GM12878 (cell line): ENCODE data around the gene SLC51A. TPM values are rescaled to one million over a fixed set of nuclear protein-coding genes. Genes with fewer than 3 reads are reported as not detected.

ENCODE experiments used
- ATAC-seq: fragments of 200-7000 bp; cut with Tn5 transposase; 3 replicates; pipeline ENCODE4 v1.9.1; 2020; ENCODE audit warnings: mild to moderate bottlenecking, moderate library complexity
- Bru-seq: library from RNA; stranded (reverse); fragments of 400-500 nt; gene quantifications from one replicate; lab custom pipeline; 2021; lab: Mats Ljungman, UMichigan
- BruChase-seq, 2 experiments: library from RNA; stranded (reverse); fragments of 400-500 nt; gene quantifications; one replicate each; lab custom pipeline; 2021; lab: Mats Ljungman, UMichigan
- BruUV-seq: library from RNA; stranded (reverse); fragments of 400-500 nt; replicated peaks from 2 replicates; lab custom pipeline; 2021; lab: Mats Ljungman, UMichigan
- CTCF ChIA-PET: fragments of 300-600 bp; sonication (Branson Sonifier 250); formaldehyde crosslinking; extraction: SDS; loops from one replicate; lab custom pipeline; 2021; ENCODE audit warnings: inconsistent platforms; lab: Yijun Ruan, JAX
- POLR2A ChIA-PET: fragments of 350-600 bp; formaldehyde crosslinking; extraction: SDS; loops from one replicate; lab custom pipeline; 2021; ENCODE audit warnings: inconsistent platforms; lab: Charles Lee
- RAD21 ChIA-PET: fragments of 300-600 bp; sonication (Branson Sonifier 250); formaldehyde crosslinking; loops from one replicate; lab custom pipeline; 2023; ENCODE audit warnings: antibody characterized with exemption; ENCODE audit not compliant: unreplicated experiment; lab: Charles Lee
- SMC1A ChIA-PET: fragments of 300-600 bp; sonication (Branson Sonifier 250); formaldehyde crosslinking; loops from one replicate; lab custom pipeline; 2023; ENCODE audit not compliant: unreplicated experiment, uncharacterized antibody; lab: Charles Lee
- DNase-seq: peaks from one replicate; pipeline ENCODE4 v3.0.0-alpha.2; 2011; ENCODE audit warnings: low read depth, low spot score
- FAIRE-seq: peaks from 3 replicates; lab custom pipeline; 2011; peaks lifted over from hg19 to GRCh38; lab: Jason Lieb, UNC
- H2AFZ ChIP-seq: 2 replicates; pipeline ENCODE4 v1.6.0; 2011; ENCODE audit warnings: low read depth, low read length, control low read depth; ENCODE audit not compliant: control insufficient read depth
- H3K27ac ChIP-seq: 2 replicates; pipeline ENCODE4 v1.5.1; 2011; ENCODE audit warnings: control low read depth; ENCODE audit not compliant: control insufficient read depth, insufficient read depth
- H3K27me3 ChIP-seq, 2 experiments: replicated peaks in 1 of 2; 2 replicates each; pipeline versions ENCODE4 v1.6.0 to v1.6.1; 2011; ENCODE audit warnings: low read length in 1 of 2; ENCODE audit not compliant: control insufficient read depth in 2 of 2, insufficient read depth in 2 of 2
- H3K36me3 ChIP-seq, 2 experiments: 2 replicates each; pipeline ENCODE4 v1.5.1; 2011; ENCODE audit warnings: low read length in 1 of 2; ENCODE audit not compliant: control insufficient read depth in 2 of 2, insufficient read depth in 2 of 2
- H3K4me1 ChIP-seq: 2 replicates; pipeline ENCODE4 v1.6.1; 2011; ENCODE audit warnings: mild to moderate bottlenecking, low read length, moderate library complexity, mixed read lengths; ENCODE audit not compliant: control insufficient read depth, insufficient read depth
- H3K4me2 ChIP-seq: 2 replicates; pipeline ENCODE4 v1.6.0; 2011; ENCODE audit warnings: control low read depth; ENCODE audit not compliant: control insufficient read depth, insufficient read depth
- H3K4me3 ChIP-seq: fragments of 200-600 bp; sonication (generic); 2 replicates; pipeline ENCODE4 v1.5.1; 2016
- H3K79me2 ChIP-seq: 2 replicates; pipeline ENCODE4 v1.6.0; 2011; ENCODE audit warnings: low read length; ENCODE audit not compliant: control insufficient read depth, insufficient read depth
- H3K9ac ChIP-seq: 2 replicates; pipeline ENCODE4 v1.8.0; 2011; ENCODE audit warnings: low read length, control low read depth, mixed read lengths; ENCODE audit not compliant: control insufficient read depth, insufficient read depth
- H3K9me3 ChIP-seq: replicated peaks from 3 replicates; pipeline ENCODE4 v1.5.1; 2011; ENCODE audit warnings: mild to moderate bottlenecking, low read length; ENCODE audit not compliant: control insufficient read depth, insufficient read depth
- H4K20me1 ChIP-seq: 2 replicates; pipeline ENCODE4 v1.6.0; 2011; ENCODE audit not compliant: control insufficient read depth, insufficient read depth
- BHLHE40 ChIP-seq, 2 experiments: fragments of 450-650 bp in 1 of 2; IDR thresholded peaks; 2 replicates each; pipeline ENCODE4 v1.6.1; 2011 to 2017; ENCODE audit warnings: low read depth in 2 of 2, borderline replicate concordance in 1 of 2, improper control_type of control experiment in 1 of 2, low read length in 1 of 2, mild to moderate bottlenecking in 1 of 2
- EGR1 ChIP-seq, 2 experiments: IDR thresholded peaks; 1 replicate in 1 of 2; 2 replicates in 1 of 2; pipeline ENCODE4 v1.6.1; 2011 to 2012; ENCODE audit warnings: low read depth in 2 of 2, low read length in 2 of 2, borderline replicate concordance in 1 of 2, mild to moderate bottlenecking in 1 of 2, moderate library complexity in 1 of 2
- HDAC2 ChIP-seq: fragments of 200-600 bp; sonication (generic); IDR thresholded peaks from 2 replicates; pipeline ENCODE4 v1.6.1; 2017
- JUND ChIP-seq: IDR thresholded peaks from 2 replicates; pipeline ENCODE4 v1.6.1; 2012; ENCODE audit warnings: low read depth, mild to moderate bottlenecking, low read length, improper control_type of control experiment, moderate library complexity
- NRF1 ChIP-seq: conservative IDR thresholded peaks from 2 replicates; pipeline ENCODE4 v1.6.1; 2011; ENCODE audit warnings: mild to moderate bottlenecking, low read depth, low read length, improper control_type of control experiment
- RAD51 ChIP-seq: fragments of 450-650 bp; IDR thresholded peaks from 2 replicates; pipeline ENCODE4 v1.6.1; 2016; ENCODE audit warnings: moderate library complexity, mild to moderate bottlenecking, inconsistent platforms
- RUNX3 ChIP-seq: IDR thresholded peaks from 2 replicates; pipeline ENCODE4 v1.6.1; 2012; ENCODE audit warnings: low read length, inconsistent platforms
- SMAD1 ChIP-seq: fragments of 450-650 bp; IDR thresholded peaks from 2 replicates; pipeline ENCODE4 v1.6.1; 2018; ENCODE audit warnings: mild to moderate bottlenecking, low read depth; ENCODE audit not compliant: partially characterized antibody
- SRF ChIP-seq, 2 experiments: IDR thresholded peaks; 2 replicates each; pipeline ENCODE4 v1.6.1; 2011; ENCODE audit warnings: low read depth in 2 of 2, low read length in 2 of 2, mild to moderate bottlenecking in 1 of 2, moderate library complexity in 1 of 2
- STAT1 ChIP-seq: fragments of 450-650 bp; conservative IDR thresholded peaks from 2 replicates; pipeline ENCODE4 v1.6.1; 2014; ENCODE audit warnings: antibody characterized with exemption, mild to moderate bottlenecking
- SUPT20H ChIP-seq: IDR thresholded peaks from 2 replicates; pipeline ENCODE4 v1.6.1; 2011; ENCODE audit warnings: low read depth, mild to moderate bottlenecking, low read length, moderate library complexity, borderline replicate concordance; ENCODE audit not compliant: control insufficient read depth
- ZBED1 ChIP-seq: IDR thresholded peaks from 2 replicates; pipeline ENCODE4 v1.6.1; 2016; ENCODE audit warnings: borderline replicate concordance
- ZNF274 ChIP-seq: IDR thresholded peaks from one replicate; pipeline ENCODE4 v1.8.0; 2011; ENCODE audit not compliant: insufficient read length, insufficient read depth
- WGBS: methylation state at CpG from one replicate; pipeline ENCODE4 v1.1.6; 2016; ENCODE audit warnings: low lambda C conversion rate; ENCODE audit not compliant: insufficient replicate concordance, insufficient coverage; ENCODE audit errors: missing lambda C conversion rate; 5-methylcytosine and 5-hydroxymethylcytosine counted together
- in situ Hi-C: fragments of 300-500 bp; cut with MboI; formaldehyde crosslinking; loops from 9 replicates; pipeline ENCODE4 v1.14.3; 2018; ENCODE audit warnings: mixed read lengths
- intact Hi-C: fragments of 100-400 bp; cut with micrococcal nuclease; formaldehyde crosslinking; loops from one replicate; pipeline ENCODE4 v1.14.2; 2022; ENCODE audit not compliant: unreplicated experiment
- long read RNA-seq, 2 experiments: library from polyadenylated mRNA; unstranded; transcript quantifications; one replicate each; pipeline ENCODE4 v2.0.0, GENCODE V29; 2019 to 2020
- polyA minus RNA-seq, 3 experiments: library from RNA; depleted of rRNA, polyadenylated mRNA; stranded (reverse); fragments of >200 nt; gene quantifications; 2 replicates each; pipeline ENCODE4 v1.2.3, GENCODE V29; 2011
- polyA plus RNA-seq, 11 experiments: library from polyadenylated mRNA; depleted of rRNA in 4 of 11; unstranded in 6 of 11; stranded (reverse) in 5 of 11; fragments of >200 nt; fragmentation: Nextera tagmentation in 4 of 11; fragmentation: Illumina TruSeq in 1 of 11; extraction: Ambion mirVana in 4 of 11; extraction: Trizol in 1 of 11; gene quantifications; 1 replicate in 1 of 11; 2 replicates in 10 of 11; pipeline versions ENCODE4 v1.2.1 to v1.2.3, GENCODE V29; 2011 to 2016; ENCODE audit warnings: inconsistent platforms in 2 of 11, missing spikeins in 2 of 11, low read depth in 1 of 11
- total RNA-seq, 4 experiments: library from RNA; depleted of rRNA in 3 of 4; stranded (reverse); fragments of >200 nt in 3 of 4; fragmentation: Illumina TruSeq in 1 of 4; extraction: Trizol in 1 of 4; gene quantifications; 2 replicates each; pipeline versions ENCODE4 v1.2.1 to v1.2.3, GENCODE V29; 2013 to 2021
- TF ChIP-seq, protein P1 (sequence below): fragments of 450-650 bp; IDR thresholded peaks from 2 replicates; pipeline ENCODE4 v1.6.1; 2017; ENCODE audit warnings: mild to moderate bottlenecking, moderate library complexity
- TF ChIP-seq, protein P2 (sequence below): IDR thresholded peaks from 2 replicates; pipeline ENCODE4 v1.6.1; 2012; ENCODE audit warnings: low read depth, low read length, improper control_type of control experiment
- TF ChIP-seq, protein P3 (sequence below): IDR thresholded peaks from 2 replicates; pipeline ENCODE4 v1.6.1; 2012; ENCODE audit warnings: low read depth, low read length, improper control_type of control experiment

The SLC51A gene
- not detected in 2 replicates for total RNA-seq (2013; cell fraction: nucleolus; rRNA removed)
- total RNA-seq (2014; rRNA removed): not detected in 2 replicates
- 0.18 TPM in 1 of 2 replicates, not detected in the other for total RNA-seq (2014; rRNA removed; fragmentation: Illumina TruSeq; extraction: Trizol)
- not detected in 2 replicates for total RNA-seq (2021)
- 0.62 TPM for polyA plus RNA-seq (2011; ENCODE audit: low read depth)
- not detected in 2 replicates for polyA plus RNA-seq (2011; rRNA removed)
- not detected in 2 replicates for polyA plus RNA-seq (2011; cell fraction: cytosol; rRNA removed)
- not detected in 2 replicates for polyA plus RNA-seq (2011; cell fraction: nucleus; rRNA removed)
- polyA plus RNA-seq (2012): 2.2 and 3.2 TPM in 2 replicates
- polyA plus RNA-seq (2014; fragmentation: Illumina TruSeq; extraction: Trizol): not detected in 2 replicates
- 1 to 10 TPM in 1 of 2 experiments, under 1 TPM in 1; 0.99 to 2.1 TPM for polyA plus RNA-seq (2014; fragmentation: Nextera tagmentation; extraction: Ambion mirVana)
- not detected in 2 replicates for polyA plus RNA-seq (2014; rRNA removed)
- 1 to 10 TPM; 2.2 to 3.9 TPM for polyA plus RNA-seq (2016; fragmentation: Nextera tagmentation; extraction: Ambion mirVana)
- polyA minus RNA-seq (2011; rRNA and poly(A)+ RNA removed): not detected in 2 replicates
- not detected in 2 replicates for polyA minus RNA-seq (2011; cell fraction: cytosol; rRNA and poly(A)+ RNA removed)
- polyA minus RNA-seq (2011; cell fraction: nucleus; rRNA and poly(A)+ RNA removed): not detected in 2 replicates
- Bru-seq, nascent RNA: not detected
- BruChase-seq, experiment 1, labeled RNA remaining after a 6-hour chase: not detected
- percentile 5 among the genes with signal in this experiment for BruChase-seq, experiment 2, labeled RNA remaining after a 2-hour chase
- long read RNA-seq, experiment 1: 0 reads
- long read RNA-seq, experiment 2, partial matches to known transcripts: 0 of 1 reads
- long read RNA-seq, experiment 2, other reads (novel, unspliced or antisense): 1 of 1 reads

DNA sequence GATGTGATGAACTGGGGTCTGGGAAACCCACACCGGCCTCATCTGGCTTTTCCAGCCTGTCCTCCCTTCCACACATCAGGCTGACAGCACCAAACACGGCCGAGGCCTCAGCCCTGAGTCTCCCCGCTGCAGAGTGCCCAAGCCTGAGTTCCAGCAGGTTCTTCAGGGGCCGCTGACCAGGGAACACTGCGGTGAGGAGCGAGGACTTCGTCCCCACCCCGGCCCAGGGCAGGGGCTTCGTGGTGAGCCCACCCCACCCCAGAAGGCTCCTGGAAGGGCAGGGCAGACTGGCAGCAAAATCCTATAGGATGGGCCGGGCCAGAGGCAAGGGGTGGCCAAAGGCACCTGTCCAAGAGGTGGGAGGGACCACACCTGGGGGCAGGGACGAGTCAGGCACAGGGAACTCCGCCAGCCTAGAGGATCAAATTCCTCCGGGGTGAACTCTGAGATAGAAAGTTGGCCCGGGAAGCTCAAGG lies at the start of gene SLC51A:
SLC51A (plus strand) TSS at position 446 of the 476 bp plus-strand sequence. CDS start 179 bp downstream, outside the sequence.
- H3K27me3 ChIP-seq: no peaks in the 10 kb centered on the region
- DNase-seq (no peak), ATAC-seq (no peak), FAIRE-seq (no peak)
- H4K20me1 ChIP-seq: no peaks in the 10 kb centered on the region
- H3K4me1 ChIP-seq: peaks cover 10% of the 10 kb centered on the region
- BruUV-seq: no TSS peak
- no peaks in the 10 kb centered on the region for H3K79me2 ChIP-seq
- no peaks in the 10 kb centered on the region for H3K9me3 ChIP-seq
- no peak within 1 kb of the TSS for H3K9ac ChIP-seq
- no peak within 1 kb of the TSS for H3K4me2 ChIP-seq
- WGBS: 52% methylated on average over 14 of the region's 15 CpGs
- H3K36me3 ChIP-seq: no peaks in the 10 kb centered on the region
- ChIA-PET RAD21 (no interaction called here), SMC1A (interaction anchor here (1.4 kb wide), 1 partner anchor 16 kb away, joined by 3 read pairs; no protein-coding TSS in a partner anchor), CTCF (no interaction called here), POLR2A (no interaction called here)
- no peak within 1 kb of the TSS for H3K4me3 ChIP-seq
- in situ Hi-C loops: no loop called here
- no peak within 1 kb of the TSS for H2AFZ ChIP-seq
- intact Hi-C loops: no loop called here
- no peak within 1 kb of the TSS for H3K27ac ChIP-seq
- TF ChIP-seq EGR1 (IDR thresholded peaks at IDR 0.05; ENCODE audit: borderline replicate concordance in 1 of 2, low read depth in 2 of 2, low read length in 2 of 2) (no peak), SUPT20H (no peak), ZBED1 (no peak), BHLHE40 (IDR thresholded peaks at IDR 0.05; ENCODE audit: borderline replicate concordance in 1 of 2, low read depth in 2 of 2, low read length in 1 of 2) (no peak), JUND (no peak), NRF1 (no peak), SRF (IDR thresholded peaks at IDR 0.05; ENCODE audit: low read depth in 2 of 2, low read length in 2 of 2) (no peak), SMAD1 (no peak), RUNX3 (no peak), RAD51 (no peak), STAT1 (no peak), HDAC2 (no peak), ZNF274 (no peak)
- TF ChIP-seq, protein P1, sequence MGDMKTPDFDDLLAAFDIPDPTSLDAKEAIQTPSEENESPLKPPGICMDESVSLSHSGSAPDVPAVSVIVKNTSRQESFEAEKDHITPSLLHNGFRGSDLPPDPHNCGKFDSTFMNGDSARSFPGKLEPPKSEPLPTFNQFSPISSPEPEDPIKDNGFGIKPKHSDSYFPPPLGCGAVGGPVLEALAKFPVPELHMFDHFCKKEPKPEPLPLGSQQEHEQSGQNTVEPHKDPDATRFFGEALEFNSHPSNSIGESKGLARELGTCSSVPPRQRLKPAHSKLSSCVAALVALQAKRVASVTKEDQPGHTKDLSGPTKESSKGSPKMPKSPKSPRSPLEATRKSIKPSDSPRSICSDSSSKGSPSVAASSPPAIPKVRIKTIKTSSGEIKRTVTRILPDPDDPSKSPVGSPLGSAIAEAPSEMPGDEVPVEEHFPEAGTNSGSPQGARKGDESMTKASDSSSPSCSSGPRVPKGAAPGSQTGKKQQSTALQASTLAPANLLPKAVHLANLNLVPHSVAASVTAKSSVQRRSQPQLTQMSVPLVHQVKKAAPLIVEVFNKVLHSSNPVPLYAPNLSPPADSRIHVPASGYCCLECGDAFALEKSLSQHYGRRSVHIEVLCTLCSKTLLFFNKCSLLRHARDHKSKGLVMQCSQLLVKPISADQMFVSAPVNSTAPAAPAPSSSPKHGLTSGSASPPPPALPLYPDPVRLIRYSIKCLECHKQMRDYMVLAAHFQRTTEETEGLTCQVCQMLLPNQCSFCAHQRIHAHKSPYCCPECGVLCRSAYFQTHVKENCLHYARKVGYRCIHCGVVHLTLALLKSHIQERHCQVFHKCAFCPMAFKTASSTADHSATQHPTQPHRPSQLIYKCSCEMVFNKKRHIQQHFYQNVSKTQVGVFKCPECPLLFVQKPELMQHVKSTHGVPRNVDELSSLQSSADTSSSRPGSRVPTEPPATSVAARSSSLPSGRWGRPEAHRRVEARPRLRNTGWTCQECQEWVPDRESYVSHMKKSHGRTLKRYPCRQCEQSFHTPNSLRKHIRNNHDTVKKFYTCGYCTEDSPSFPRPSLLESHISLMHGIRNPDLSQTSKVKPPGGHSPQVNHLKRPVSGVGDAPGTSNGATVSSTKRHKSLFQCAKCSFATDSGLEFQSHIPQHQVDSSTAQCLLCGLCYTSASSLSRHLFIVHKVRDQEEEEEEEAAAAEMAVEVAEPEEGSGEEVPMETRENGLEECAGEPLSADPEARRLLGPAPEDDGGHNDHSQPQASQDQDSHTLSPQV: no peak
- TF ChIP-seq, protein P2, sequence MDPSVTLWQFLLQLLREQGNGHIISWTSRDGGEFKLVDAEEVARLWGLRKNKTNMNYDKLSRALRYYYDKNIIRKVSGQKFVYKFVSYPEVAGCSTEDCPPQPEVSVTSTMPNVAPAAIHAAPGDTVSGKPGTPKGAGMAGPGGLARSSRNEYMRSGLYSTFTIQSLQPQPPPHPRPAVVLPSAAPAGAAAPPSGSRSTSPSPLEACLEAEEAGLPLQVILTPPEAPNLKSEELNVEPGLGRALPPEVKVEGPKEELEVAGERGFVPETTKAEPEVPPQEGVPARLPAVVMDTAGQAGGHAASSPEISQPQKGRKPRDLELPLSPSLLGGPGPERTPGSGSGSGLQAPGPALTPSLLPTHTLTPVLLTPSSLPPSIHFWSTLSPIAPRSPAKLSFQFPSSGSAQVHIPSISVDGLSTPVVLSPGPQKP: no peak
- TF ChIP-seq, protein P3, sequence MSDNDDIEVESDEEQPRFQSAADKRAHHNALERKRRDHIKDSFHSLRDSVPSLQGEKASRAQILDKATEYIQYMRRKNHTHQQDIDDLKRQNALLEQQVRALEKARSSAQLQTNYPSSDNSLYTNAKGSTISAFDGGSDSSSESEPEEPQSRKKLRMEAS: no peak
